MM.1S (cell line): ENCODE measurements around the gene TMSB10.
A peak's percentile ranks its signal among the peaks of the same experiment; 100 is the strongest.

Experiments used
- DNase-seq: peaks from one replicate; pipeline ENCODE4 v3.0.0-alpha.2; 2015
- H2AFZ ChIP-seq: fragments of 300-600 bp; sonication (generic); 2 replicates; pipeline ENCODE4 v1.6.0; 2016; ENCODE audit warnings: antibody characterized with exemption, low read length
- H3F3A ChIP-seq: fragments of 300-600 bp; sonication (generic); 2 replicates; pipeline ENCODE4 v1.6.1; 2016; ENCODE audit warnings: mild to moderate bottlenecking, antibody characterized with exemption, low read length, moderate library complexity, mixed read lengths; ENCODE audit not compliant: insufficient read depth
- H3K27ac ChIP-seq: fragments of 300-600 bp; sonication (generic); 2 replicates; pipeline ENCODE4 v1.5.1; 2016; ENCODE audit warnings: mild to moderate bottlenecking, low read length
- H3K27me3 ChIP-seq: fragments of 300-600 bp; sonication (generic); replicated peaks from 2 replicates; pipeline ENCODE4 v1.6.0; 2016; ENCODE audit warnings: low read length; ENCODE audit not compliant: insufficient read depth
- H3K36me3 ChIP-seq: fragments of 300-600 bp; sonication (generic); replicated peaks from 2 replicates; pipeline ENCODE4 v1.6.1; 2016; ENCODE audit warnings: mild to moderate bottlenecking, low read length, mixed read lengths; ENCODE audit not compliant: insufficient read depth
- H3K4me1 ChIP-seq: fragments of 300-600 bp; sonication (generic); 2 replicates; pipeline ENCODE4 v1.6.1; 2016; ENCODE audit warnings: low read length, mixed read lengths
- H3K4me2 ChIP-seq: fragments of 300-600 bp; sonication (generic); 2 replicates; pipeline ENCODE4 v1.6.0; 2016; ENCODE audit warnings: low read depth, low read length
- H3K4me3 ChIP-seq: fragments of 300-600 bp; sonication (generic); 2 replicates; pipeline ENCODE4 v1.5.1; 2016; ENCODE audit warnings: low read length, mixed read lengths
- H3K79me2 ChIP-seq: fragments of 300-600 bp; sonication (generic); 2 replicates; pipeline ENCODE4 v1.6.1; 2016; ENCODE audit warnings: mixed run types, low read length, mixed read lengths
- H3K9ac ChIP-seq: fragments of 300-600 bp; sonication (generic); 2 replicates; pipeline ENCODE4 v1.6.1; 2016; ENCODE audit warnings: low read length, mixed read lengths
- H3K9me2 ChIP-seq: fragments of 300-600 bp; sonication (generic); replicated peaks from 2 replicates; pipeline ENCODE4 v1.6.1; 2016; ENCODE audit warnings: mild to moderate bottlenecking, low read length, mixed read lengths; ENCODE audit not compliant: insufficient read depth
- H3K9me3 ChIP-seq: fragments of 300-600 bp; sonication (generic); replicated peaks from 2 replicates; pipeline ENCODE4 v1.6.1; 2016; ENCODE audit warnings: mild to moderate bottlenecking, low read length, mixed read lengths; ENCODE audit not compliant: insufficient read depth
- H4K20me1 ChIP-seq: fragments of 300-600 bp; sonication (generic); 2 replicates; pipeline ENCODE4 v1.6.1; 2016; ENCODE audit warnings: mild to moderate bottlenecking, low read length, moderate library complexity, mixed read lengths; ENCODE audit not compliant: insufficient read depth
- CTCF ChIP-seq: fragments of 300-600 bp; sonication (generic); IDR thresholded peaks from 2 replicates; pipeline ENCODE4 v1.5.1; 2016; ENCODE audit warnings: antibody characterized with exemption, low read length, mixed read lengths
- EZH2 ChIP-seq: fragments of 300-600 bp; sonication (generic); optimal IDR thresholded peaks from 2 replicates; pipeline ENCODE3; 2017; ENCODE audit warnings: low read depth, mild to moderate bottlenecking, antibody characterized with exemption, low read length, mixed read lengths
- EZH2phosphoT487 ChIP-seq: fragments of 300-600 bp; sonication (generic); IDR thresholded peaks from 2 replicates; pipeline ENCODE4 v1.6.1; 2018; ENCODE audit warnings: antibody characterized with exemption, low read length

Gene TMSB10

DNA sequence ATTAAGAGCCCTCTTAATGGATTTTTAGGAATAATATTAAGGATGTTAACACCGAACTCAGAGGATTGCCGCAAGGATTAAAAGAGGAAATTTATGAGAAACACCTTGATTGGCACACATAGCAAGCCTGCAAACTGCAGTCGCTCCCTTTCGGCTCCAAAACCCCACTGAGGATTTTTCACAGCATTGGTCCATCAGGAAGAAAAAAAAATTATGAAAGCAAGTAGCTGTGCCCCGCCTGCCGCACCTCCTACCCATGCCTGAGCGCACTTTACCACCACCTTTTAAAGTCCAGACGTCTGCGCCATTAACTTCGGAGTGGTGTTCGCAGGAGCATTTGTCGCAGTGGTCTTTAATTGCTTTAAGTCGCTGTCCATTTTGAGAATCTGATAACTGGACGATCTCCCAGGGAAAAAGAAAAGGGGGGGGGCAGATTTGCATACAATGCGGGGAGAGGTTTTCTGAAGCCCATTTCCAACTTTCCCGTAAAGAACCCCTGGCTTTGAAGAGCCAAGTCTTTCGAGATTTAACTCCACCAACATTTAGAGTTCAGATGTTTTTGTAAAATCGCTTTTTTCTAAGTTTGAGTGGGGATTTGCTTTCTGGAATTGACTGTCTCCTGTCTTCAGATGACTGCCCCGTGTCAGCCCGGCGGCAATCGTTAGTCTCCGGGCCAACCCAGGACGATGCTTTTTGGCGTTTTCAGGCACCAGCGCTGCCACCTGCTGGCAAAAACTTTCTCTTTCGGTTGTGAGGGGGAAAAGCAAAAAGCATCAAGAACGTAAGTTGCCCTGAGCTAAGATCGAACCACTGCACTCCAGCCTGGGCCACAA lies 23.7 kb upstream of the TMSB10 start:
- DNase-seq = peak; percentile 90
- peak; percentile 75 for TF ChIP-seq CTCF
- no peak for TF ChIP-seq EZH2

GRCh38 chr2:84882414-84882738 lies 23.1 kb upstream of the TMSB10 start:
- H3K9me3 ChIP-seq = no peaks in the 10 kb centered on the region

More for the DNA sequence above, 23.7 kb upstream of the TMSB10 start:
- Histone ChIP-seq H2AFZ (peak overlapping the region; percentile 74), H3K4me3 (peak overlapping the region; percentile 72), H3K27ac (no peak overlapping the region), H3K4me2 (peak overlapping the region; percentile 95), H3K9me2 (no peaks in the 10 kb centered on the region), H3K9ac (peak overlapping the region; percentile 29; the same call in 1 of the 2 replicates), H3F3A (0 out of 2 replicates have a peak, but pooled peaks cover 2% of the 10 kb centered on the region), H3K9me3 (no peaks in the 10 kb centered on the region), H3K36me3 (no peaks in the 10 kb centered on the region), H3K79me2 (no peaks in the 10 kb centered on the region), H3K4me1 (0 out of 2 replicates have a peak, but pooled peaks cover 4% of the 10 kb centered on the region), H4K20me1 (no peaks in the 10 kb centered on the region), H3K27me3 (peaks cover 22% of the 10 kb centered on the region)

GRCh38 chr2:84882775-84883550 lies 22.5 kb upstream of the TMSB10 start:
- no peak for TF ChIP-seq EZH2
- TF ChIP-seq CTCF = no peak
- no peak for TF ChIP-seq EZH2phosphoT487
- no peak overlapping the region for H3K27ac ChIP-seq
- no peak overlapping the region for H3K9ac ChIP-seq
- peak overlapping the region; percentile 95; the same call in 1 of the 2 replicates for H3K4me2 ChIP-seq
- DNase-seq = no peak
- no peak overlapping the region for H2AFZ ChIP-seq
- H4K20me1 ChIP-seq = no peaks in the 10 kb centered on the region
- H3K36me3 ChIP-seq = no peaks in the 10 kb centered on the region
- no peaks in the 10 kb centered on the region for H3K9me3 ChIP-seq
- peaks cover 22% of the 10 kb centered on the region for H3K27me3 ChIP-seq
- no peak overlapping the region for H3K4me3 ChIP-seq
- 0 out of 2 replicates have a peak, but pooled peaks cover 2% of the 10 kb centered on the region for H3F3A ChIP-seq
- 0 out of 2 replicates have a peak, but pooled peaks cover 4% of the 10 kb centered on the region for H3K4me1 ChIP-seq
- H3K9me2 ChIP-seq = no peaks in the 10 kb centered on the region
- H3K79me2 ChIP-seq = no peaks in the 10 kb centered on the region

More at GRCh38 chr2:84882414-84882738, 23.1 kb upstream of the TMSB10 start:
- peaks cover 22% of the 10 kb centered on the region for H3K27me3 ChIP-seq
- DNase-seq = no peak
- 0 out of 2 replicates have a peak, but pooled peaks cover 4% of the 10 kb centered on the region for H3K4me1 ChIP-seq
- TF ChIP-seq EZH2phosphoT487 (no peak), EZH2 (no peak), CTCF (no peak)
- no peaks in the 10 kb centered on the region for H4K20me1 ChIP-seq
- H3K9ac ChIP-seq = no peak overlapping the region
- no peaks in the 10 kb centered on the region for H3K79me2 ChIP-seq
- H3K9me2 ChIP-seq = no peaks in the 10 kb centered on the region
- H3F3A ChIP-seq = 0 out of 2 replicates have a peak, but pooled peaks cover 2% of the 10 kb centered on the region
- no peak overlapping the region for H3K27ac ChIP-seq
- peak overlapping the region; percentile 72; the same call in 1 of the 2 replicates for H3K4me3 ChIP-seq
- H3K36me3 ChIP-seq = no peaks in the 10 kb centered on the region
- no peak overlapping the region for H2AFZ ChIP-seq
- peak overlapping the region; percentile 95; the same call in 1 of the 2 replicates for H3K4me2 ChIP-seq
